ENCODE results near the gene SRSF6. TPM values are rescaled to one million over a fixed set of nuclear protein-coding genes. Genes with fewer than 3 reads are reported as not detected.
"Not testable (repeated sequence)": the region's sequence is repeated elsewhere in the genome, so short reads cannot be mapped to it uniquely, and the experiment has no call there.

Gene SRSF6
- polyA plus RNA-seq, 1 donor: 168 TPM

DNA sequence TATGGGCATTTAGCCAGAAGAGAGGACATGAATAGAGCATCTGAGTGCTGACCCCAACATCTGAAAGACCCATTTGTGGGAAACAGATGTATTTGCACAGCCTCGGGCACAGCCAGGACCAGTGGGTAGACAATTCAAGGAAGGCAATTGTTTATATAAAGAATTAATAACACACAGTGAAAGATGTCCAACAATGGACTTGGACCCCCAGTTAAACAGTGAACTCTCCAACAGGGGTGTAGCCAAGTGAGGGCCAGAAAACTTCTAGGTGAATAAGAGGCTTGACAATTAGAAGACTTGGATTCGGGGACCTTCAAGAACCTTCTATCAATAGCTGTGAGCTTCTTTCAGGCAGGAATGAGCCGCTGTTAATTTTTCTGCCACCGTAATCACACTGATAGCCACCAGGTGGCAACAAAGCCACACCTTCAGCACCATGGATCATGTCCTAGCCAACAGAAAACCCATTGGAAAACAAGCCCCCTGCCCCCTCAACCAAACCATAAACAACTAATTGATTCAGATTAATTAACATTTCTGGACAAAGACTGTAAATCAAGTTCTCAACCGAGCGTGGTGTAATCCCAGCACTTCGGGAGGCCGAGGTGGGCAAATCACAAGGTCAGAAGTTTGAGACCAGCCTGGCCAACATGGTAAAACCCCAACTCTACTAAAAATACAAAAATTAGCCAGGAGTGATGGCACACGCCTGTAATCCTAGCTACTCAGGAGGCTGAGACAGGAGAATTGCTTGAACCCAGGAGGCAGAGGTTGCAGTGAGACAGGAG lies 8.8 kb upstream of the SRSF6 start:
- no peak for DNase-seq (ENCODE audit: low read depth)

GRCh38 chr20:43450841-43451799 lies 6.6 kb upstream of the SRSF6 start:
- DNase-seq (ENCODE audit: low read depth): no peak

DNA sequence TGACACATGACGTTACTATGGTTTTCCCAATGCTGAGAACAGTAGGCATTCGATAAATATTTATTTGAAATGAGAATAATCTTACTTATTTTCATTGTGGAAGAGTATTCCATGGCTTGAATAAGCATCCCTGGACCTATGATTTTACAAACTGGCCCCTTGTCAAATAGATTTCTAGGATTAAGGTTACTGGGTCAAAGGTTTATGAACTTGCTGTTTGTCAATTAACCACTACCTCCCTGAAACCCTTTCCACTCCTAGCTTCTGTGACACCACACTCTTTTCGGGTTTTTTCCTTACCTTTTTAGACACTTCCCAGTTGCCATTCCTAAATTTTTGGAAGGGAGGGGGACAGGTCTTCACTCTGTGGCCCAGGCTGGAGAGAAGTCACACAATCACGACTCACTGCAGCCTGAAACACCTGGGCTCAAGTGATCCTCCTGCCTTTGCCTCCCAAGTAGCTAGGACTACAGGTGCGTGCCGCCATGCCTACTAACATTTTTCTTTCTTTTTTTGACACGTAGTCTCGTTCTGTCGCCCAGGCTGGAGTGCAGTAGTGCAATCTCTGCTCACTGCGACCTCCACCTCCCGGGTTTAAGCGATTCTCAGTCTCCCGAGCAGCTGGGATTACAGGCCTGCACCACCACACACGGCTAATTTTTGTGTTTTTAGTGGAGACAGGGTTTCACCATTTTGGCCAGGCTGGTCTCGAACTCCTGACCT lies 5.1 kb upstream of the SRSF6 start:
- no peak for DNase-seq (ENCODE audit: low read depth)

GRCh38 chr20:43456252-43456651 lies 1.4 kb upstream of the SRSF6 start:
- DNase-seq (ENCODE audit: low read depth): not testable (repeated sequence)

DNA sequence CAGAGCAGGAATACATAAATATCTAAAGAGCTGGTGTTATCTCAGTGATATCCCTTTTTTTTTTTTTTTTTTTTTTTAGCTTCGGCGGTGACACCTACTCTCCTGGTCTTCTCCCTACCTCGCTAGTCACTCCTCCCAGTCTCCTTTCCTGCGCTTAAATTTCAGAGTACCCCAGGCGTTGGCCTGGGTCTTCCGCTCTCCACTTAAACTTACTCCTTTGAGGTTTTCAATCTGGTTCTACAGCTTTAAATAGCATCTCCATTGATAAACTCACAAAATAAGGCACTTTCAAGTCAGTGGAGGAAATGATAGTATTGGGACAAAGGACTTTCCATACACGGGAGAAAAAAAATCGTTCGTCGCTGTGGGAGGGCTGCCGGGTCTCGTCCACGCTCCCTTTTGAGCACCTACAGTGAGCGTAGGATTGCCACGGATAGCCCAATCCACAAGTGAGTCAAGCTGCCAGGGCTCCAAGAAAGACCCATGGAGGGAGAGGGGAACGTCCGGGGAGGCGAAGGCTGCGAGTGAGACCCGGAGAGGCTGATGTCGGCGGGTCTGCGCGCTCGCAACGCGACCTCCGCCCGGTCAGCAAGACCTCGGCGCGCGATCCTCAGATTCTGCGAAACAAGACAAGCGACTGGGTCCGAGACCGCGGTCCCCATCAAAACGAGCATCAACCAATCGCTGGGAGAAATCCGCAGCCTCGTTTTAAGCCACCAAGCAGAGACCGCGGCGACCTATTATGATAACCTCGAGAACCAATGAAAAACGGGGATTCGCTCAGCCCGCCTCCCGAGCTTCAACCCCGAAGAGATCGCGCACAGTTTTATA lies 672 bp upstream of the SRSF6 start:
- DNase-seq (ENCODE audit: low read depth): peak; percentile 95

DNA sequence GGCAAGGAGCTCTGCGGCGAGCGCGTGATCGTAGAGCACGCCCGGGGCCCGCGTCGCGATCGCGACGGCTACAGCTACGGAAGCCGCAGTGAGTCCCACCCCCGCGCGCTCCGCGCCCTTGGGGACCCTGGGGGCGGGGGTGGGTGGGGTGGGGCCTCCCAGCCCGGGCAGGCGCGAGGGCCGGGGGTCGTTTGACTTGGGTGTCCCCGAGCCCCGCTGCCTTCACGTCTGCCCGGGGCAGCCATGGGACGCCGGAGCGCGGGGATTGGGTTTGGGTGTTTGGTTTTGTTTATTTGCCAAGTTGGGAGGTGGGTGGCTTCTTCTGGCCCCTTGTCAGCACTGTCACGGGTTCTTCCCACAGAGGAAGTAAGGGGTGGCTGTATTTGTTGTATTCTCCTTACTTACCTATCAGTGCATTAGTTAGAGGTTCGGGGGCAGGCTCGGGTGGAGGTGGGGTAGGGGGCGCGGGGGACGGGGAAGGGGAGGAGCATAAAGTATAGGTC lies 777 bp downstream of the SRSF6 start:
- no peak for DNase-seq (ENCODE audit: low read depth)

GRCh38 chr20:43459022-43459942 lies 1.6 kb downstream of the SRSF6 start:
- no peak for DNase-seq (ENCODE audit: low read depth)

DNA sequence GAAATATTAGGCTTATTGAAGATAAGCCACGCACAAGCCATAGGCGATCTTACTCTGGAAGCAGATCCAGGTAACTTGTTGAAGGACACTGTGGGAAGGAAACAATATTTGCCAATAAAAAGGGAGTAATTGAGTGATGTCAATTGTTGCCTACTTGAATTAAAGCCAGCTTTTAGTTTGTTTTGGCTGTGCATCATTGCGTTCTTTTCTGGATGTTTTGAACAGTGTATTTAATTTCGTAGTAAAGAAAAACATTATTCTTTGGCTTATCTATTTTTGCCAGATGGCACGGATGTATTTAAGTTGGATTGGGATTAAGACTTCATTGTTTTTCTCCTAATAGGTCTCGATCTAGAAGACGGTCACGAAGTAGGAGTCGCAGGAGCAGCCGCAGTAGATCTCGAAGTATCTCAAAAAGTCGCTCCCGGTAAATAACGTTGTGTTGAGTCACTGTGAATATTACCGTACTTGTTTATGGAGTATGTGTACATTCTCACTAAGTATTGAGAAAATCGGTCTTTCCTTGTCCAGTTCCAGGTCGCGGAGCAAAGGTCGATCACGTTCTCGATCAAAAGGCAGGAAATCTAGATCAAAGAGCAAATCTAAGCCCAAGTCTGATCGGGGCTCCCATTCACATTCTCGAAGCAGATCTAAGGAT lies 2.6 kb downstream of the SRSF6 start:
- DNase-seq (ENCODE audit: low read depth): no peak

DNA sequence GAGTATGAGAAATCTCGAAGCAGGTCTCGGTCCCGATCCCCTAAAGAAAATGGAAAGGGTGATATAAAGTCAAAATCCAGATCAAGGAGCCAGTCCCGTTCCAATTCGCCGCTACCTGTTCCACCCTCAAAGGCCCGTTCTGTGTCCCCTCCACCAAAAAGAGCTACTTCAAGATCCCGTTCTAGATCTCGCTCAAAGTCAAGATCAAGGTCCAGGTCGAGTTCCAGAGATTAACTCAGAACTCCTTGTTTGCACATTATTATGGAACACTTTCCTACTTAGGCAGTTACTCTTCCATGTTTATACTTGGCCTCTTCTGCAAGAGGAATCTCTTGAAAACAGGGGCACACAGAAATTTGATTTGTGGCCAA lies 3.1 kb downstream of the SRSF6 start:
- DNase-seq (ENCODE audit: low read depth): no peak

DNA sequence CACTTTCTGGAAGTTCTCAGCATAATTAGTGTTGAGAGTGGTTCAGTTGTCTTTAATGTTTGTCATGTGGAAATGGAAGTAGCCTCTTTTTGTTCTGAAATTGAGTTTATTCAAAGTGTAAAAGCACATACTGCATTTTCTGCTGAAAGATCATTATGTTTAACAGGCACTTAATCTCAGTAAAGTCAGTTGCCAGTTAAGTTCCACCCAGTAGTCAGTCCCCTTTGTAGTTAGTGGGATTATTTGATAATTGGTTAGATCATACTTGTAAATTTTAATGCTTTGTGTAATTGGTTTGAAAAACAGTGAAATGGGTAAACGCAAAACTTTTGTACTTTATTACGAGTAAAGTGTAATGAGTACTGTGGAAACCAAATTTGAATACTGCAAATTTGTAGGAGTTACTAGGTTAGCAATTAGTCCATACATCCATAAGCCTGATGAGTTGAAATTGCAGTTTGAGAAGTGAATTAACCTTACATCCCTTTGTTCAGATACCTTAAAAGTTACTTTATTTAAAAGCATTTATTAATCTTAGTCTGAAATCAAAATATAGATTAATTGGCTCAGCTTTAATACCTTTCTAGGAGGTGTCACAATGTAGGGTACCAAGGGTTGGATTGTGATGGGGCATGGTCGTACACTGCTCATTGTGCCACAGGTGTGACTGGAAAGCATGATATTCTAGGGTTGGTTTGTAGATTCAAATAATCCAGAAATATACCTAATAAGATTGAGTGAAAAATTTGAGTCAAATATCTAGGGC lies 4.4 kb downstream of the SRSF6 start:
- no peak for DNase-seq (ENCODE audit: low read depth)

GRCh38 chr20:43462660-43463526 lies 5.2 kb downstream of the SRSF6 start:
- DNase-seq (ENCODE audit: low read depth): no peak

DNA sequence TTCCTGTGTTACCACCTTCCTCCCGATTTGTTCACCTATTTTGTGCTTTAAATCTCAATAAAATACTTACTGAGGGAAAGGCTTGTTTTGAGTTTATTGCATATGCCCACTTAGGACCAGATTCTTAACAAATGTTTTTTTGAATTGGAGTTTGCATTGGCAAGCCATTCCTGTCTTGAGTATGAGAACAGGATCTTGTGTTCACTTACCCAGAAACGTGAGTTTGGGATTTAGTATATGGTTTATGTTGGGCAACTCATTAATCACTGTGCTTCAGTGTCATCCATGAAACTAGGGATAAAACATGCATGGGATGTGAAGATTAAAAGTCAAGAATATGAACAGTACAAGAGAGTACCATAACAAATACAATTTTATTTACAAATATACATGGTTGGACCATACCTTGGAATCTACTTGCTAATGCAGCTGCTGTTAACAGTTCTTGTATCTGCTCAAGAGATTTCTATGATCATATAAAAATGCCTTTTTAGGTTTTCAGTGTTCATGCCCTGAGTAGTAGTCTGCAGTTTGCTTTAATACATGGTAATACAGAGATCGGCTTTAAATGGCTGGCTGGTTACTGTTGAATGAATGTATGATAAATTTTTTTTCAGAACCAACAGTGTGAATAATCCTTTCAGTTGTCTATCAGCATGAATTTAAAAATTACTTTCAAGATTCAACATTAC lies 6.0 kb downstream of the SRSF6 start:
- DNase-seq (ENCODE audit: low read depth): no peak

- no peak for DNase-seq (ENCODE audit: low read depth)
Measured at GRCh38 chr20:43464219-43464790, 6.6 kb downstream of the SRSF6 start.

- DNase-seq (ENCODE audit: low read depth): no peak
Measured at GRCh38 chr20:43465625-43465943, 7.9 kb downstream of the SRSF6 start.

GRCh38 chr20:43467589-43467988 lies 9.9 kb downstream of the SRSF6 start:
- no peak for DNase-seq (ENCODE audit: low read depth)

DNA sequence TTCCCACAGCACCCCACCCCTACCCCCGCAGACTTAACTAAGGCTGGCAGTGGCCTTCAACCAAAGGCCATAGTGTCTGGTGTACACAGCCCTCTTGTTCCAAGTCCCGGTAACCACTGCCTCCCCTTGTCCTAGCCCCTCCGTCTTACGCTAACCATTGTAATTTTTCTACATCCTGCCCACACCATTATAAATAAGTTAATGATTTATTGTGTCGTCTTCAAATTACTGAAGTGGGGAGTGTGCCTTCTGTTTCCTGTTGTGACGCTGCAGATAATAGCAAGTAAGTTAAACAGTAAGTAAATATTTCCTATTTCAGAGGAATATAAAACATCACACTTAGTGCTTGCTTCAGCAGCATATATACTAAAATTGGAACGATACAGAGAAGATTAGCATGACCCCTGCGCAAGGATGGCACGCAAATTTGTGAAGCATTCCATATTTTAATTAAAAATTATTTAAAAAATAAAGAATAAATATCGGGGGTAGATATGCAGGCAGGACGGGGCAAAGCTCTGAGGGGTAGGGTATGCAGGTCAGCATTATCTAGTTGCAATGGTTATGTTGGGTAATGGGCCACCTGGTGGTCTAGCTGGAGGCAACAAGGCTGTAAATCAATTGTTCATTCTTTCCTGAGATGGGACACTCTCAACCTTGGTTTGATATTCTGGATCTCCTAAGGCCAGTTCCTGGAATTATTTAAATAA lies 15.1 kb downstream of the SRSF6 start:
- no peak for DNase-seq (ENCODE audit: low read depth)

All from forelimb muscle (tissue), 1 donor.